ENCODE results near the gene APLNR.

Gene APLNR

GRCh38 chr11:57251491-57252104 lies 14.5 kb upstream of the APLNR start:
- DNase-seq (ENCODE audit: low spot score): no peak

- DNase-seq (ENCODE audit: low spot score): no peak
These were observed 14.0 kb upstream of the APLNR start for GRCh38 chr11:57251037-57251436.

GRCh38 chr11:57249384-57250319 lies 12.6 kb upstream of the APLNR start:
- no peak for DNase-seq (ENCODE audit: low spot score)

- no peak for DNase-seq (ENCODE audit: low spot score)
These were observed 11.8 kb upstream of the APLNR start for GRCh38 chr11:57248780-57249383.

- DNase-seq (ENCODE audit: low spot score): no peak
These were observed 7.9 kb upstream of the APLNR start for GRCh38 chr11:57244911-57245310.

DNA sequence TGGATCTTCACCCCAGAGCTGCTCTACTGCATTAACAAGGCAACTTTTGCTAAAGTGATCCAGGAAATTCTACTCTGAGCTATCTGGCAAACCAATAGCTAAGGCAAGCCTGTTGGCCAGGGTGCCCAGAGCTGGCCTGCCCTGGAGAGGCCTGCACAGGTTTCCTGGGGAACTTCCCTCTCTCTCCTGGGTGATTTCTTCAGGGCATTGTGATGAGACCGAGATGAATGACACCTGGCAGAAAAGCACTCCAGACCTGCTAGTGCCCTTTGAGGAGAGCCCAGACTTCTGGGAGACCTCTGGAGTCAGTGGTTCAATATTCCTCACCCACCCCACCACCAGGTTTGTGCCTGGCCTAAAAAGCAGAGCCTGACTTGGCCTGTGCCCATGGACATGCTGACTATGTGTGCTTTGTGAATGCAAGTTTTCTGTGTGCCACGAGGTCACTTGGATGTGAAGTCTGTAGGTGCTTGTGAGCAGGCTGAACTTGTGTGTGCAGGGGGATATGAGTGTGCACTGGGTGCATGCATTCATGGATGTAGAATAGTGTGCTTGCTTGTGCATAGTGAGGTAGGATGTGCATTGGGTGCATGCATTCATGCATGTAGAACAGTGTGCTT lies 4.4 kb upstream of the APLNR start:
- DNase-seq (ENCODE audit: low spot score): no peak

- no peak for DNase-seq (ENCODE audit: low spot score)
These were observed 3.7 kb upstream of the APLNR start for GRCh38 chr11:57240757-57241156.

- DNase-seq (ENCODE audit: low spot score): no peak
These were observed 3.0 kb upstream of the APLNR start for GRCh38 chr11:57240007-57240406.

DNA sequence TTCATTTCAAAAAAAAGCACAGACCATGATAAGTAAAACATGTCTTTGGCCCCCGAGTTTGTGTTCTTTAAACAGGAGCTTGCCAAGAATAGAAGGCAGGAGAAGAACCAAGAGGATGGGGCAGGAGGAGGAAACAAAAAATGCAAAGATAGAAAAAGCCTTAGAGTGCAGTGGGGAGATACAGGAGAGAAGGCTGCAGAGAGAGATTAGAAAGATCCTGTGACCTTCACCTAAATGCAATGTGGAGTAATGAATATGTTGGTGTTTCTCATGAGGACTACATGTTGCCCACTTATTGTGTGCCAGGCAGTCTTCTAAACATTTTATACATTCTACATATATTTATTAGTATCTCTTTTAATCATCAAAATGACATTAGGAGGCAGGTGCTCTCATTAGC lies 2.3 kb upstream of the APLNR start:
- DNase-seq (ENCODE audit: low spot score): no peak

- DNase-seq (ENCODE audit: low spot score): no peak
These were observed 1.0 kb downstream of the APLNR start for GRCh38 chr11:57235761-57236703.

DNA sequence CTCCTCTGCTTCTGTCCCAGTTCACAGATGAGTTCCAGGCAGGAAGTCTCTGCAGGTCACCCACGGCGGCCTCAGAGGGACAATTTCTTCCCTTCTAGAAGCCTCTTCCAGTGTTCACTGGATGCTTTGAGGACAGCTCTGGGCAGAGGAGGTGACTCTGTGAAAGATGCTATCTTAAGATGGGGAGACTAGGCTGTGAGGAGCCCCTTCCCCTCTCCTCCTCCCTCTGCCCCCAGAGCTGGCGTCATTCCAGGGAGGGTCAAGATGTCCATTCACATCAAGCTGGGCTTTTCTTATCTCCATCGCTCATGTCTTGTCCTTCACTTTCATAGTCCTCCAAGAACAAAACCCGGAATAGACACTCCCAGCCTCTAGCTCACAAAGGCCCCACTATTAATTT lies 3.3 kb downstream of the APLNR start:
- peak; percentile 22 for DNase-seq (ENCODE audit: low spot score)

DNA sequence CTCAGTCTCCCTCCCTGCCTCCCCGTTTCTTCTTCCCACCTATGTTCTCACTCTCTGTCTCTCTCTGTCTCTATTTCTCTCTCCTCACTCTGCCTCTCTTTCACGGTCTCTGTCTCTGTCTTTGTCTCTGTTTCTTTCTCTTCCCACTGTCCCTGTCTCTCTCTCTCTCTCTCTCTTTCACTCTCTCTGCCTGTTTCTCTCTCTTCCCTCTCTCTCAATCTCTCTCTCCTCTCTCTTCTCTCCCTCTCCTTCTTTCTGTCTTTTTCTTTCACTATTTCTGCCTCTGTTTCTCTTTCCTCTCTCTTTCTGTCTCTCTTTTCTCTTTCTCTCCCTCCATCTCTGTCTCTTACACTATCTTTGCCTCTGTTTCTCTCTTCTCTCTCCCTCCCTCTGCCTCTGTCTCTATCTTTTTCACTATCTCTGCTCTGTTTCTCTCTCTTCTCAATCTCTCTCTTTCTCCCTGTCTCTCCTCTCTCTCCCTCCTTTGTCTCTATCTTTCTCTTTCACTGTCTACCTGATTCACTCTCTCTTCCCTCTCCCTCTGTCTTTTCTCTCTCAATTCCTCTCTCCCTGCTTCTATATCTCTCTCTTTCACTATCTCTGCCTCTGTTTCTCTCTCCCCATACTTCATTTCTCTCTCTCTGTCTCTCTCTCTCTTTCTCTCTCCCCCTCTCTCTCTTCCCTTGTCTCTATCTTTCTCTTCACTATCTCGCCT lies 5.4 kb downstream of the APLNR start:
- DNase-seq (ENCODE audit: low spot score): no peak

DNA sequence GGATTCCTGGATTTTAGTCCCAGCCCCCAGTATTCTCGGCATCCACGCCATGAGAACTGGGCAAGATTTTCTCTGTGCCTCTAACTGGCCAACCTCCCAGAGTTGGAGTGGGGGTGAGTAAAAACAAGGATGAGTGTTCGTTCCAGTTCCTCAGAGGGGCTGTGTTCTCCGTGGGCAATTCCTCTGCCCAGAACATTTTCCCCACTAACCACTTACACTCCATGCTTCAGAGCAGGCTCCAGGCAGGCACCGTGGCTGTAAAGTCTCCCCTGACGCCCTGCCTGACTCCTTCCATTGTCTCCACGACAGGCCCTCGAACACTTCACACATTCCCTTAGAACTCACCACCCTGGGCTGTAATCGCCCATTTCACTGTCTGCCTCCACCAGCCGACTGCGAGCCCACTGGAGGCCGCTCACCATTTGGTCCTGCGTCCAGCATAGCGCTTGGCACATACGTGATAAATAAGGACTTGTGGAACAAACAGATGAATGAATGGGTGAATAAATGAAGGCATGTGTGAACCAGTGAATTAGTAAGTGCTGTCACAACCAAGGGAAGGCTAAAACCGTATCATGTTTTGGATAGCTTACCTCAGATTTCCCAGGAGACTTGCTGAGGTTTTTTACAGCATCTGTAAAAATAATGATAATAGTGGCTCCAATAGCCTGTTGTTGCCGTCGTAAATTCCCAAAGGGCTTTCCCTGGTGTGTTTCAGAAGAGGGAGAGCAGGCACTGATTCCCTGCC lies 6.1 kb downstream of the APLNR start:
- DNase-seq (ENCODE audit: low spot score): no peak

- DNase-seq (ENCODE audit: low spot score): no peak
These were observed 6.7 kb downstream of the APLNR start for GRCh38 chr11:57230316-57230715.

- no peak for DNase-seq (ENCODE audit: low spot score)
These were observed 8.4 kb downstream of the APLNR start for GRCh38 chr11:57228600-57228999.

DNA sequence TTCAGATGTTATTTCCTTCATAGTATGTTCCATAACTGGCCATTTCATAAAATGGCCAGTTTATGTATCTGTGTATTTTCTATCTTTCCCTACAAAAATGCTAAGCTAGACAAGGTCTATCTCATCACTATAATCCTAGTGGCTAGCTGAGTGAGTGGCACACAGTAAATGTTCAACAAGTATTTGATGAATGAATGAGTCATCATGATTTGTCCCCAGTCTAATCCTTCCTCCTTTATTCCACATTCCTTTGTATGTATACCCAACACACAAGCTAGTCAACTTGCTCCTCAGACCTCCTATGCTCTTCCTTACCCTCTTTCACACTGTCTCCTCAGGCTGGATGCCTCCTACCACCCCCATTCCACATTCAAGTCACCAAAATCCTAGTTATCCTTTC lies 12.5 kb downstream of the APLNR start:
- no peak for DNase-seq (ENCODE audit: low spot score)

DNA sequence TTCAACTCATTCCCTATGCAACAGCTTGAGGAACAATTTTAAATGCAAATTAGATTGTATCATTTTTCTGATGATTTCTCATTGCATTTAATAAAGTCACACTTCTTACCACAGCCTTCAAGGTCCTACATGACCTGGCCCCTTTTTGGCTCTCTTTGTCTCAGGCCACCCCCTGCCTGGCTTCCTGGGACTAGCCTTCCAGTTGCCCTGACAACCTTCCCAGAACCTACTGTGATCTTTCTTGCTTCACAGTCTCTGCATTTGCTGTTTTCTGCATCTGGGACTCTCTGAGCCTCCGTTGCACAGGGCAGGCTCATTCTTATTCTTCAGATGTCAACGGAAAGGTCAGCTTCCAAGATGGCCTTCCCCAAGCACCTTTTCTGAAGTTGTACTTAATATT lies 12.9 kb downstream of the APLNR start:
- DNase-seq (ENCODE audit: low spot score): no peak

- no peak for DNase-seq (ENCODE audit: low spot score)
These were observed 13.4 kb downstream of the APLNR start for GRCh38 chr11:57223601-57224000.

- DNase-seq (ENCODE audit: low spot score): no peak
These were observed 14.8 kb downstream of the APLNR start for GRCh38 chr11:57222239-57222638.

DNA sequence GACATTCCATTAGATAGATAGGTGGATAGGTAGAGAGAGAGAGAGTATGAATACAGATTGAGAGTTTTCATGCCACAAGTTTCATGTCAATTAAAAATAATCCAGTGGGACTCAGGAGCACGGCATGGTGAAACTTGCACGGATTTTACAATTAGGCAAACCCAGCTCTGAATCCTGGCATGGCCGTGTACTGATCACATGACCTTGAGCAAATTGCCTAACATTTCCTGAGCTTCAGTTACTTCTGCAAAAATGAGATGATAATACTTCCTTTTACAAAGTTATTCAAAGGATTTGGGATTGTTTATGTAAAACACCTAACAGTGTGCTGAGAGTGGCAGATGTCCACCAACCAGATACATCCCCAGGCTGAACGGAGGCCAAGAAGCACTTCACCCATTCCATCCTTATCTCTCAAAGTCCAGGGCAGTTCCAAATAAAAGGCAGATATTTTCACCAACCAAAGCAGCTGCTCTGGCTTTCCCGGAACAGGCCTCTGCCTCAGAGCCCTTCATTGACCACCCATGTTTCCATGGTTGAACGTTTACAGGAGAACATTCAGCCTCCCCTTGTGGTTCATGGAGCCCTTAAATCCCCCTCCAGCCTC lies 17.9 kb downstream of the APLNR start:
- no peak for DNase-seq (ENCODE audit: low spot score)

Data from left forelimb (tissue), 1 donor.